ENCODE results near the gene UQCC3. TPM values are rescaled to one million over a fixed set of nuclear protein-coding genes. Genes with fewer than 3 reads are reported as not detected.
"Not testable (repeated sequence)": the region's sequence is repeated elsewhere in the genome, so short reads cannot be mapped to it uniquely, and the experiment has no call there.

Gene UQCC3
- total RNA-seq, 4 donors from 2014 or later = 9.1 to 12.4 (median 9.8) TPM

DNA sequence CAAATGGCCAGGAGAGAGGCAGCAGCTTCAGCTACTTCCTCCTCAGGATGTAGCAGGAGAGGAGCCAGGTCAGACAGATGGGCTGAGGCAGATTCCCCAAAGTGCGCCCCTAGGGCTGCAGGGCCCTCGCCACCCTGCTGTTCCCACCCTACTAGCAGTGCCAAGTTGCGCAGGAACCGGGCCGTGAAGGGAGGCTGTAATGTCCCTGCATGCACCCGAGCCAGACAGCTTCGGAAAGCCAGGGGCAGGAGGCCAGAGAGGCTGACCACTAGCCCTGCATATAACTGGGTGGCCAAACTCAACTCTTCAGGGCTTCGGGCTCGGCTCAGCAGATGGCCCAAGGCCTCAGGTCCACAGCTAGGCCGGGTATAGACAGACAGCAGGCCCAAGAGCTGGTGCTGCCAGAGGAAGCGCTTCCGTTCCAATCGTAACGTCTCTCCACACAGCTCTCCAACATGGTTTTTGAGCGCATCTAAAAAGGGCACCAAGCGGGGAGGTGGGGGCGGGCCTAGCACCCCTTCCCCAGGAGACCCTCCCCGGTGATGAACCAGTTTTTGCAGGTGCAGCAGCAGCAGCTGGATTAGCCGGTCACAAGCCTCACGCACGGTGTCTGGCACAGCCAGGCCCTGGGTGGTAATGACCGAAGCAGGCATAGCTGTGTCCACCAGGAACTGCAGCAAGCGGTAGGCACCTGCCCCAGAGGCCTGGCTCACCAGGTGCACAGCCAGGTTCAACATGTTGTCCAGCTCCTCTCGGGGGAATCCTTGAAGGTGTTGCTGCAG lies 23.1 kb upstream of the UQCC3 start:
- Histone ChIP-seq H3K27me3 (no peaks in the 10 kb centered on the region), H3K27ac (no peak overlapping the region), H3K4me1 (peaks cover 40% of the 10 kb centered on the region), H3K9me3 (no peaks in the 10 kb centered on the region), H3K36me3 (peaks cover 35% of the 10 kb centered on the region), H3K4me3 (no peak overlapping the region)
- no peak for DNase-seq (ENCODE audit: low spot score in 2 of 2)
- WGBS = 89% methylated on average over 14 of the region's 24 CpGs
- TF ChIP-seq POLR2A (IDR thresholded peaks at IDR 0.05) (no peak), EP300 (IDR thresholded peaks at IDR 0.05) (no peak), POLR2AphosphoS5 (IDR thresholded peaks at IDR 0.05) (no peak)
- TF ChIP-seq, protein P1, sequence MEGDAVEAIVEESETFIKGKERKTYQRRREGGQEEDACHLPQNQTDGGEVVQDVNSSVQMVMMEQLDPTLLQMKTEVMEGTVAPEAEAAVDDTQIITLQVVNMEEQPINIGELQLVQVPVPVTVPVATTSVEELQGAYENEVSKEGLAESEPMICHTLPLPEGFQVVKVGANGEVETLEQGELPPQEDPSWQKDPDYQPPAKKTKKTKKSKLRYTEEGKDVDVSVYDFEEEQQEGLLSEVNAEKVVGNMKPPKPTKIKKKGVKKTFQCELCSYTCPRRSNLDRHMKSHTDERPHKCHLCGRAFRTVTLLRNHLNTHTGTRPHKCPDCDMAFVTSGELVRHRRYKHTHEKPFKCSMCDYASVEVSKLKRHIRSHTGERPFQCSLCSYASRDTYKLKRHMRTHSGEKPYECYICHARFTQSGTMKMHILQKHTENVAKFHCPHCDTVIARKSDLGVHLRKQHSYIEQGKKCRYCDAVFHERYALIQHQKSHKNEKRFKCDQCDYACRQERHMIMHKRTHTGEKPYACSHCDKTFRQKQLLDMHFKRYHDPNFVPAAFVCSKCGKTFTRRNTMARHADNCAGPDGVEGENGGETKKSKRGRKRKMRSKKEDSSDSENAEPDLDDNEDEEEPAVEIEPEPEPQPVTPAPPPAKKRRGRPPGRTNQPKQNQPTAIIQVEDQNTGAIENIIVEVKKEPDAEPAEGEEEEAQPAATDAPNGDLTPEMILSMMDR (IDR thresholded peaks at IDR 0.05) = no peak

DNA sequence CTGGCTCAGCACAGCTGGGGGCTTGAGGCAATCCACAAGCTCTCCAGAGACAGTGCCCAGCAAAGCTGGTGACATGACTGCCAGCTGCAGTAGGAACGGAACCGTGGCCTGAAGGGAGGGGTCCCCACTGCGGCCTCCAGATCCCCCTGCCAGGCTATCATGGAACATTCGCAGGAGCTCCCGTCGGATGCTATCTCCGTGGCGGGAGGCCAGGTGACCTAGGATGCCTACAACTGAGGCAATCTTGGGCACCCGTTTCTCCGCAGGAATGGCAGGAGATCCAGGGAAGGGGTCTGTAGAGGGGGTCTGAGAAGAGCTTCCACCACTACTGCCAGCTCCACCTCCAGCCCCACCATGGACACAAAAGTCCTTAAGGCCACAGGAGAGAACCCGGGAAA lies 22.5 kb upstream of the UQCC3 start:
- no peak for TF ChIP-seq EP300 (IDR thresholded peaks at IDR 0.05)
- no peak for TF ChIP-seq POLR2AphosphoS5 (IDR thresholded peaks at IDR 0.05)
- TF ChIP-seq, protein P1 (IDR thresholded peaks at IDR 0.05) = no peak
- no peak for TF ChIP-seq POLR2A (IDR thresholded peaks at IDR 0.05)

GRCh38 chr11:62649486-62649885 lies 22.0 kb upstream of the UQCC3 start:
- peaks cover 40% of the 10 kb centered on the region for H3K4me1 ChIP-seq
- H3K36me3 ChIP-seq = peaks cover 25% of the 10 kb centered on the region
- TF ChIP-seq POLR2AphosphoS5 (IDR thresholded peaks at IDR 0.05) (no peak), EP300 (IDR thresholded peaks at IDR 0.05) (no peak), POLR2A (IDR thresholded peaks at IDR 0.05) (no peak)
- TF ChIP-seq, protein P1 (IDR thresholded peaks at IDR 0.05) = no peak
- WGBS = 94% methylated on average over 11 of the region's 11 CpGs
- no peaks in the 10 kb centered on the region for H3K27me3 ChIP-seq
- no peaks in the 10 kb centered on the region for H3K9me3 ChIP-seq
- H3K27ac ChIP-seq = no peak overlapping the region
- no peak overlapping the region for H3K4me3 ChIP-seq
- DNase-seq (ENCODE audit: low spot score in 2 of 2) = no peak

More for the DNA sequence above, 22.5 kb upstream of the UQCC3 start:
- Histone ChIP-seq H3K27me3 (no peaks in the 10 kb centered on the region), H3K27ac (no peak overlapping the region), H3K9me3 (no peaks in the 10 kb centered on the region), H3K4me1 (peaks cover 43% of the 10 kb centered on the region), H3K4me3 (no peak overlapping the region), H3K36me3 (peaks cover 29% of the 10 kb centered on the region)
- no peak for DNase-seq (ENCODE audit: low spot score in 2 of 2)
- 92% methylated on average over 11 of the region's 11 CpGs for WGBS

- H3K9me3 ChIP-seq; H3K27me3 ChIP-seq; H3K4me3 ChIP-seq; DNase-seq (ENCODE audit: low spot score in 2 of 2); H3K27ac ChIP-seq: not testable (repeated sequence)
- peaks cover 24% of the 10 kb centered on the region for H3K36me3 ChIP-seq
- H3K4me1 ChIP-seq = peaks cover 32% of the 10 kb centered on the region
- WGBS = 96% methylated on average over 12 of the region's 12 CpGs
These were observed 21.2 kb upstream of the UQCC3 start for GRCh38 chr11:62650283-62650682.

DNA sequence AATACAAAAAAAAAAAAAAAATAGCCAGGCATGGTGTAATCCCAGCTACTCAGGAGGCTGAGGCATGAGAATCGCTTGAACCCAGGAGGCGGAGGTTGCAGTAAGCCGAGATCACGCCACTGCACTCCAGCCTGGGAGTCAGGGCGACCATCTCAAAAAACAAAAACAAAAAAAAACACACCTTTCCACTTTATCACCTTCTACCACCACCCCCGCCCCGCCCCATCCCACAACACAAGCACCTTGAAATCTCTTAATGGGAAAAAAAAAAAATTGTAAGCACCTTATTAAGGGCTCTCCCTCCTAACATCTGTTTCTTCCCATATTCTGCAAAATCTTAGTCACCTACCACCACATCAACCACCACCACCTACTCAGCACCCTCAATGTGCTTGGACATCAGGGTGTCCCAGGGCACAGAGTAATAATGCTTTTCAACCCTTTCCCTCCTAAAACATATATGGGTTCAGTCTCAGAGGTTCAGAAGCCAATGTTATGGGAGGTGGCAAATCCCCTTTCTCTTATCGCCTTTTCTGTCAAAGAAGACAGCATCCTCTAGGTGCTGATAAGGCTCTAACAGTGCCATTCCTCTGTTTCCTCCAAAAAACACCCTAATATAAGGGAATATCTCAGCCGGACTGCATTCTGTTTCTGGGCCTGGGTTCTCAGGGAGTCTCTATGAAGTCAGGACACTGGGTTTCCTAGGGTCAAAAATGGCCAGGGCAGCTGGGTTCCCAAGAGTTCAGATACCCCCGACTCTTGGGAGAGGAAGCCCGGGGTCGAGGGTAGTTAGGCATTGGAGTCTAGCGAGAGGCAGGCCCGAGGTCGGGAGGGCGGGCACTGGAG lies 19.1 kb upstream of the UQCC3 start:
- Histone ChIP-seq H3K4me1 (peaks cover 19% of the 10 kb centered on the region), H3K9me3 (no peaks in the 10 kb centered on the region), H3K27me3 (no peaks in the 10 kb centered on the region), H3K4me3 (peak overlapping the region; percentile 72), H3K36me3 (peaks cover 24% of the 10 kb centered on the region), H3K27ac (peak overlapping the region; percentile 90)
- no peak for DNase-seq (ENCODE audit: low spot score in 2 of 2)
- TF ChIP-seq POLR2AphosphoS5 (IDR thresholded peaks at IDR 0.05) (no peak), EP300 (IDR thresholded peaks at IDR 0.05) (no peak), POLR2A (IDR thresholded peaks at IDR 0.05) (no peak)
- TF ChIP-seq, protein P1 (IDR thresholded peaks at IDR 0.05) = no peak
- WGBS = 31% methylated on average over 15 of the region's 16 CpGs
